Stimulated activated naive CD8-positive, alpha-beta T cell treated with anti-CD3 and anti-CD28 coated beads, Interleukin-15, Interleukin-2, amounts not matched to agents 100 ng/mL and 50 ng/mL, for 24 hours (primary cell): ENCODE data around the gene NUDT16L1.

Experiments
- H3K27ac Mint-ChIP-seq: one replicate; pipeline ENCODE4 v1.8.0; 2021; ENCODE audit warnings: mild to moderate bottlenecking, mixed read lengths
- H3K27me3 Mint-ChIP-seq: one replicate; pipeline ENCODE4 v1.8.0; 2021; ENCODE audit warnings: mixed read lengths
- H3K36me3 Mint-ChIP-seq: one replicate; pipeline ENCODE4 v1.8.0; 2021; ENCODE audit warnings: low read depth, mixed read lengths
- H3K4me1 Mint-ChIP-seq: one replicate; pipeline ENCODE4 v1.8.0; 2021; ENCODE audit warnings: low read depth, mixed read lengths
- H3K4me3 Mint-ChIP-seq: one replicate; pipeline ENCODE4 v1.8.0; 2021; ENCODE audit warnings: mild to moderate bottlenecking, mixed read lengths
- H3K9me3 Mint-ChIP-seq: one replicate; pipeline ENCODE4 v1.8.0; 2021; ENCODE audit warnings: mixed read lengths

Gene NUDT16L1

GRCh38 chr16:4692460-4693295, 684 bp upstream of the NUDT16L1 start:
- H3K4me3 Mint-ChIP-seq = peak overlapping the region; percentile 79
- H3K27me3 Mint-ChIP-seq = no peaks in the 10 kb centered on the region
- peak overlapping the region; percentile 77 for H3K27ac Mint-ChIP-seq
- no peaks in the 10 kb centered on the region for H3K36me3 Mint-ChIP-seq
- no peaks in the 10 kb centered on the region for H3K9me3 Mint-ChIP-seq
- H3K4me1 Mint-ChIP-seq = peaks cover 16% of the 10 kb centered on the region

- Mint-ChIP-seq H3K27ac (no peak overlapping the region), H3K27me3 (no peaks in the 10 kb centered on the region), H3K36me3 (peaks cover 1% of the 10 kb centered on the region), H3K4me1 (peaks cover 16% of the 10 kb centered on the region), H3K4me3 (peak overlapping the region; percentile 76), H3K9me3 (no peaks in the 10 kb centered on the region)
Observed at GRCh38 chr16:4693956-4694641, 737 bp downstream of the NUDT16L1 start.

GRCh38 chr16:4694642-4695451, 1.5 kb downstream of the NUDT16L1 start:
- H3K27ac Mint-ChIP-seq = peak overlapping the region; percentile 45
- peaks cover 9% of the 10 kb centered on the region for H3K36me3 Mint-ChIP-seq
- no peaks in the 10 kb centered on the region for H3K9me3 Mint-ChIP-seq
- H3K27me3 Mint-ChIP-seq = no peaks in the 10 kb centered on the region
- H3K4me3 Mint-ChIP-seq = peak overlapping the region; percentile 76
- peaks cover 20% of the 10 kb centered on the region for H3K4me1 Mint-ChIP-seq

- Mint-ChIP-seq H3K27me3 (no peaks in the 10 kb centered on the region), H3K36me3 (peaks cover 11% of the 10 kb centered on the region), H3K4me3 (peak overlapping the region; percentile 76), H3K4me1 (peaks cover 28% of the 10 kb centered on the region), H3K27ac (peak overlapping the region; percentile 16), H3K9me3 (no peaks in the 10 kb centered on the region)
Observed at GRCh38 chr16:4695473-4696171, 2.3 kb downstream of the NUDT16L1 start.

GRCh38 chr16:4696172-4696904, 3.0 kb downstream of the NUDT16L1 start:
- Mint-ChIP-seq H3K36me3 (peaks cover 11% of the 10 kb centered on the region), H3K27me3 (no peaks in the 10 kb centered on the region), H3K4me3 (no peak overlapping the region), H3K4me1 (peaks cover 28% of the 10 kb centered on the region), H3K9me3 (no peaks in the 10 kb centered on the region), H3K27ac (no peak overlapping the region)

GRCh38 chr16:4696905-4697847, 3.8 kb downstream of the NUDT16L1 start:
- no peak overlapping the region for H3K27ac Mint-ChIP-seq
- no peaks in the 10 kb centered on the region for H3K27me3 Mint-ChIP-seq
- no peak overlapping the region for H3K4me3 Mint-ChIP-seq
- H3K36me3 Mint-ChIP-seq = peaks cover 11% of the 10 kb centered on the region
- no peaks in the 10 kb centered on the region for H3K9me3 Mint-ChIP-seq
- H3K4me1 Mint-ChIP-seq = peaks cover 28% of the 10 kb centered on the region

GRCh38 chr16:4697848-4698291, 4.5 kb downstream of the NUDT16L1 start:
- Mint-ChIP-seq H3K4me3 (no peak overlapping the region), H3K27ac (no peak overlapping the region), H3K9me3 (no peaks in the 10 kb centered on the region), H3K4me1 (peaks cover 22% of the 10 kb centered on the region), H3K36me3 (peaks cover 11% of the 10 kb centered on the region), H3K27me3 (no peaks in the 10 kb centered on the region)

GRCh38 chr16:4698321-4699045, 5.1 kb downstream of the NUDT16L1 start:
- H3K4me1 Mint-ChIP-seq = peaks cover 22% of the 10 kb centered on the region
- no peaks in the 10 kb centered on the region for H3K9me3 Mint-ChIP-seq
- no peak overlapping the region for H3K4me3 Mint-ChIP-seq
- H3K27me3 Mint-ChIP-seq = no peaks in the 10 kb centered on the region
- H3K27ac Mint-ChIP-seq = no peak overlapping the region
- peaks cover 11% of the 10 kb centered on the region for H3K36me3 Mint-ChIP-seq

GRCh38 chr16:4699046-4699556, 5.7 kb downstream of the NUDT16L1 start:
- no peaks in the 10 kb centered on the region for H3K9me3 Mint-ChIP-seq
- no peak overlapping the region for H3K27ac Mint-ChIP-seq
- H3K27me3 Mint-ChIP-seq = no peaks in the 10 kb centered on the region
- H3K36me3 Mint-ChIP-seq = peaks cover 11% of the 10 kb centered on the region
- no peak overlapping the region for H3K4me3 Mint-ChIP-seq
- H3K4me1 Mint-ChIP-seq = peaks cover 22% of the 10 kb centered on the region

- H3K36me3 Mint-ChIP-seq = peaks cover 17% of the 10 kb centered on the region
- no peaks in the 10 kb centered on the region for H3K27me3 Mint-ChIP-seq
- no peaks in the 10 kb centered on the region for H3K9me3 Mint-ChIP-seq
- H3K27ac Mint-ChIP-seq = no peak overlapping the region
- H3K4me1 Mint-ChIP-seq = peaks cover 17% of the 10 kb centered on the region
- H3K4me3 Mint-ChIP-seq = no peak overlapping the region
Observed at GRCh38 chr16:4700380-4700996, 7.1 kb downstream of the NUDT16L1 start.

- no peaks in the 10 kb centered on the region for H3K27me3 Mint-ChIP-seq
- no peaks in the 10 kb centered on the region for H3K9me3 Mint-ChIP-seq
- H3K4me1 Mint-ChIP-seq = peaks cover 12% of the 10 kb centered on the region
- H3K36me3 Mint-ChIP-seq = peaks cover 17% of the 10 kb centered on the region
- H3K27ac Mint-ChIP-seq = no peak overlapping the region
- no peak overlapping the region for H3K4me3 Mint-ChIP-seq
Observed at GRCh38 chr16:4700997-4701743, 7.8 kb downstream of the NUDT16L1 start.
